GM21367 (cell line): Measurements from ENCODE around the gene NUDT1.

Experiments used
- ATAC-seq: cut with Tn5 transposase; IDR thresholded peaks from one replicate; pipeline ENCODE4 v1.9.1; 2021; ENCODE audit not compliant: unreplicated experiment

The NUDT1 gene

GRCh38 chr7:2247141-2247995, 5.3 kb downstream of the NUDT1 start:
- ATAC-seq = no peak

- no peak for ATAC-seq
Observed at GRCh38 chr7:2248984-2249694, 7.1 kb downstream of the NUDT1 start.

- no peak for ATAC-seq
Observed at GRCh38 chr7:2249744-2250323, 7.8 kb downstream of the NUDT1 start.

- no peak for ATAC-seq
Observed at GRCh38 chr7:2251381-2251780, 9.4 kb downstream of the NUDT1 start.

- no peak for ATAC-seq
Observed at GRCh38 chr7:2251841-2252771, 10.1 kb downstream of the NUDT1 start.

GRCh38 chr7:2253021-2253420, 11.0 kb downstream of the NUDT1 start:
- no peak for ATAC-seq

- ATAC-seq = no peak
Observed at GRCh38 chr7:2253525-2254244, 11.7 kb downstream of the NUDT1 start.

- ATAC-seq = no peak
Observed at GRCh38 chr7:2254429-2255144, 12.6 kb downstream of the NUDT1 start.

GRCh38 chr7:2255145-2256139, 13.4 kb downstream of the NUDT1 start:
- ATAC-seq = no peak

GRCh38 chr7:2256306-2257045, 14.4 kb downstream of the NUDT1 start:
- no peak for ATAC-seq

GRCh38 chr7:2257046-2257551, 15.1 kb downstream of the NUDT1 start:
- no peak for ATAC-seq

GRCh38 chr7:2257651-2258050, 15.6 kb downstream of the NUDT1 start:
- ATAC-seq = no peak

GRCh38 chr7:2258661-2259365, 16.8 kb downstream of the NUDT1 start:
- ATAC-seq = no peak

- no peak for ATAC-seq
Observed at GRCh38 chr7:2259480-2259879, 17.5 kb downstream of the NUDT1 start.

GRCh38 chr7:2260820-2261219, 18.8 kb downstream of the NUDT1 start:
- no peak for ATAC-seq

GRCh38 chr7:2261611-2262010, 19.6 kb downstream of the NUDT1 start:
- no peak for ATAC-seq

GRCh38 chr7:2263176-2263575, 21.1 kb downstream of the NUDT1 start:
- ATAC-seq = no peak
